GM10266 (cell line): Measurements from ENCODE around the gene ACBD6.

ENCODE experiments used
- DNase-seq: peaks from one replicate; pipeline ENCODE4 v3.0.0; 2012; ENCODE audit errors: extremely low spot score
- CTCF ChIP-seq: IDR thresholded peaks from 2 replicates; pipeline ENCODE4 v1.5.1; 2012; ENCODE audit warnings: mild to moderate bottlenecking, low read depth; ENCODE audit not compliant: control insufficient read depth, insufficient read depth; ENCODE audit errors: missing control alignments

The ACBD6 gene

GRCh38 chr1:180515364-180515763 is 13.0 kb upstream of the ACBD6 start:
- DNase-seq: no peak

GRCh38 chr1:180513531-180513930 is 11.2 kb upstream of the ACBD6 start:
- DNase-seq: no peak
- TF ChIP-seq CTCF: no peak

More at GRCh38 chr1:180515364-180515763, 13.0 kb upstream of the ACBD6 start:
- TF ChIP-seq CTCF: no peak

- no peak for TF ChIP-seq CTCF
- no peak for DNase-seq
These were observed 8.5 kb upstream of the ACBD6 start for GRCh38 chr1:180510882-180511281.

- DNase-seq: no peak
- no peak for TF ChIP-seq CTCF
These were observed 6.3 kb upstream of the ACBD6 start for GRCh38 chr1:180508725-180509097.

GRCh38 chr1:180507795-180508724 is 5.7 kb upstream of the ACBD6 start:
- no peak for TF ChIP-seq CTCF
- DNase-seq: no peak

- no peak for TF ChIP-seq CTCF
- no peak for DNase-seq
These were observed 3.5 kb upstream of the ACBD6 start for GRCh38 chr1:180505732-180506335.

GRCh38 chr1:180504186-180504585 is 1.8 kb upstream of the ACBD6 start:
- no peak for DNase-seq
- TF ChIP-seq CTCF: no peak
